Stimulated activated CD8-positive, alpha-beta memory T cell treated with anti-CD3 and anti-CD28 coated beads, Interleukin-7, amount 100 ng/mL, for 24 hours (primary cell): ENCODE results near the gene HSPA12A.

Experiments
- DNase-seq: peaks from one replicate; pipeline ENCODE4 v3.0.0-alpha.2; 2020; ENCODE audit warnings: low read depth

The HSPA12A gene

GRCh38 chr10:116689744-116690143 is 52.6 kb downstream of the HSPA12A start:
- no peak for DNase-seq

- DNase-seq: no peak
These were observed 53.4 kb downstream of the HSPA12A start for GRCh38 chr10:116688741-116689495.

DNA sequence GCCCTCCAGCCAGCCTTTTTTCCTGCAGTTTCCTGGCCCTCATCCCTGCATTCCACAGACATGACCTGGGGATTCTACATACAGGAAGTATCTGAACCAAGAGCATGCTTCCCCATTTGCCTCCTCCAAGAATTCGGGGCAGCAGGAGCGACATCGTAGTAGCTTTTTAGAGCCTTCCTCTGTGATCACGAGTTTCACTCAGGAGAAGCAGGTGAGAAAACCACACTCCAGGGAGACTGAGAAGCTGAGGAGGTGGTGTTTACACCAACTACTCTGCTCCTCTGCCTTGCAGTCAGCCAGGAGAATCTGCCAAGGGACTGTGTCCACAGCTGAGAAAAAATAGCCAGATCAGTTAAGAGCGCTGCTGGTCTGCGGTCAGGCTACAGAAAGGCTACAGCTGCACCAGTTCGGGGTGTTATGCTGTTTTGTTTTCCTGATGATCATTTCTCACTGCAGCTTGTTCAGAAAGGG is 54.1 kb downstream of the HSPA12A start:
- no peak for DNase-seq

- no peak for DNase-seq
These were observed 54.7 kb downstream of the HSPA12A start for GRCh38 chr10:116687633-116688032.

GRCh38 chr10:116686632-116687031 is 55.7 kb downstream of the HSPA12A start:
- DNase-seq: no peak

GRCh38 chr10:116685807-116686206 is 56.6 kb downstream of the HSPA12A start:
- no peak for DNase-seq

DNA sequence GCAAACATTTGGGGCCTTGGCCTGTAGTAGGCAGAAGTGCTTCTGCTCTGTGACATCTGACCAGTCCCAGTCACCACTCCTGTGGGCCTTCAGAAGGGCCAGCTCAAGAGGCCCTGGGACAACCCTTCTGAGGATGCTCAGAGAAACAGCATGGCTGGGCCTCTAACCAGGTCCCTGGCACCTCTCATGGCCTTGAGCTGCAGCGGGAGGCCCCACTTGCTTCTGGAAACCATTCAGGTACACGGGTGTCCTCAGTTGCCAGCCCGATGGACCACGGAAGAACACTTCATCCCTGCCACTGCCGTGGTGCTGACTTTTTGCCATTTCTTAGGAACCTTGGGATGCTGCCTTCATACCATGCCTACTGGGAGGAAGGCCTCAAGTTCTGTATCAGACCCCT is 57.6 kb downstream of the HSPA12A start:
- DNase-seq: no peak

DNA sequence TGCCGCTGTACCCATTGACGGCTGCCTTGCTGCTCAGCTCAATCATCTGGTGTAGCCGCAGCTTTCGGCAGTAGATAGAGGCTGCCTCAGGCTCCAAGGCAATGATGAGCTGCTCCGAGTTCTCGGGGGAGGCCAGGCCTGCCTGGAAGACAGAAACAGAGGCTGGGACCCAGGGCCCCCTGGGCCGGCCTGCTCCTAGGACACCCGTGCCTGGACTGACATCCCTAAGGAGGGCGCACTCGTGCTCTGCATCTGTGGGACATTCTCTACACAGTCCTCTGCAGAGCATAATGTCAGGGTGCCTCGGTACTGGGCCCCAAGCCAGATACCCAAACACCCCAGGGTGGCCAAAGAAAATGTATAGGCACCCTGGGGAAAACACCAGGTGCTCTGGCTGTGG is 58.5 kb downstream of the HSPA12A start:
- no peak for DNase-seq

GRCh38 chr10:116683166-116683565 is 59.2 kb downstream of the HSPA12A start:
- no peak for DNase-seq

DNA sequence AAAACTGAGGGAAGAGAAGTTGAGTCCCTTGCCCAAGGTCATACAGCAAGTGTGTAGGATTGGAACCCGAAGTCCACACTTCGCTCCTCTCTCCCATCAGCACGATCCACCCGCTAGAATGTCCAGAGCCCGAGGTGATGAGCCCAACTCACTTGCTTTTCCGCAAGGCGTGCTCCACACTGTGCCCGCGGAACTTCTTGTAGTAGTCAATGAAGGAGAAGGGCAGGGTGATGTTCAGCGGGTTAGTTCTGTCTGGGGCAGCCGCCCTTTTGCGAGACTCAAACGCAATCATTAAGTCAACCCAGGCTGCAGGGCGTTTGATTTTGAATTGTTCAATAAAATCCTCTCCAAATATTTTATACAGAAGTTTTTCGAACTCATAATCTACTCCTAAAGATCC is 63.0 kb downstream of the HSPA12A start:
- no peak for DNase-seq

DNA sequence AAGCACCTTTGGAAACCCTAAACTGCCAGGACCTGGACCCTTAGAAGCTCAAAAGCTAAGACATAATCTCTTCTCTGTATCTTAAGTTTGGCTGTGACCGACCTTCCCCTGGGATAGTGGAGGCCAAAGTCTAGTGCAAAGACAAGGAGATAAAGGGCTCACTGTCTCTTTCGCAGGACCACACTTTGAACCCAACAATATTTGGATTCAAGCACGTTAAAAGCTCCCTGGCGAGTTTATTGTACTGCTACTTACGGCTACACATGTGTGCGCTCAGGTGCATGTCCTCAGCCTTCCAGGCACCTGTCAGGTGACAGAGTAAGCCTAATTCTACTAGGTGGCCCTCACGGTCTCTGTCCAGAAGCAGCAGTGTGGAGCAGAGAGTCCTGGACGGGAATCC is 65.7 kb downstream of the HSPA12A start:
- no peak for DNase-seq

DNA sequence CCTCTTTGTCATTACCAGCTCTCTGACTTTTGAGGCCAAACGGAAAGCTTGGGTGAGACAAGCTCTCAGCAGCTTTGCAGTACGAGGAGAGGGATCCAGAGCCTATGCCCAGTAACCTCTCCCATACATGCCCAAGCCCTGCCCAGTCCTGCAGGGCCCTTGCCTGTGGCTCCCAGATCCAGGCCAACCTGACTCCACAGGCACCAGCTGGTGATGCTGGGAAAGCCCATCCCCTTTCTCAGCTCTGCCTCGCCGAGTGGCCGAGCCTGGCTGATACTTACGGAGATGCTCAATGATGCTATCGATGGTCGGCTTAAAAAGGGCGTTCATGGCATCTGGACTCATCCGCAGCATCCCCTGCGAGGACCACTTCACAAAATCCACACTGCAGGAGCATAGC is 66.2 kb downstream of the HSPA12A start:
- no peak for DNase-seq

GRCh38 chr10:116674901-116675423 is 67.4 kb downstream of the HSPA12A start:
- no peak for DNase-seq

GRCh38 chr10:116673866-116674265 is 68.5 kb downstream of the HSPA12A start:
- no peak for DNase-seq

- no peak for DNase-seq
These were observed 69.5 kb downstream of the HSPA12A start for GRCh38 chr10:116672891-116673290.

DNA sequence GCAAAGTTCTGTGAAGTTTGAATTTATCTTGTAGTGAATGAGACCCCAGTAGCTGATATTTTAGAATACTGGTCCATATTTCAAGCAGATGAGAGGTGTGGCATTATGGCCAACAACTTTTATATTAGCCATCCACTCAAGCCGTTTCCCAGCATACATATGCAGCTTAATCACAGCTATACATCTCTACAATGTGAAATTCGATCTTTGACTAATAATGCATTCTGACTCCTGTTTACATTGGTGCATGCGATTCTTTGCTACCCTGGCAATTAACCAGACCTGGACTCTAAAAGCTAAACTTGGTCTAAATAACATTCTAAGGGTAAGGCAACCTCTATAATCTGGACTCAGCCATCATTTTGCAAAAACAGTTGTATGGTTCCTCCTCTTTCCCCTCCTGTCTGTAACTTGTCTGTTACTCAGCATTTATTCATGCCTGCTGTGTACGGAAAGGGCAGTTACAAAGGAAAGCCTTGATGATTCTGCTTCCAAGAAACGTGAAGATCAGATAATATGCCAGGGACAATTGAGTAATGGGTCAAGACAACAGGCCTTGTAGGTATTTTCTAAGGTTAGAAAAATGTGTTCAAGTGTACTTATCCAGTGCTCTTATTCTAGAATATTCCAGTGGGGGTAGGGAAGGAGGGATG is 71.0 kb downstream of the HSPA12A start:
- no peak for DNase-seq

- DNase-seq: no peak
These were observed 71.7 kb downstream of the HSPA12A start for GRCh38 chr10:116670706-116671105.

DNA sequence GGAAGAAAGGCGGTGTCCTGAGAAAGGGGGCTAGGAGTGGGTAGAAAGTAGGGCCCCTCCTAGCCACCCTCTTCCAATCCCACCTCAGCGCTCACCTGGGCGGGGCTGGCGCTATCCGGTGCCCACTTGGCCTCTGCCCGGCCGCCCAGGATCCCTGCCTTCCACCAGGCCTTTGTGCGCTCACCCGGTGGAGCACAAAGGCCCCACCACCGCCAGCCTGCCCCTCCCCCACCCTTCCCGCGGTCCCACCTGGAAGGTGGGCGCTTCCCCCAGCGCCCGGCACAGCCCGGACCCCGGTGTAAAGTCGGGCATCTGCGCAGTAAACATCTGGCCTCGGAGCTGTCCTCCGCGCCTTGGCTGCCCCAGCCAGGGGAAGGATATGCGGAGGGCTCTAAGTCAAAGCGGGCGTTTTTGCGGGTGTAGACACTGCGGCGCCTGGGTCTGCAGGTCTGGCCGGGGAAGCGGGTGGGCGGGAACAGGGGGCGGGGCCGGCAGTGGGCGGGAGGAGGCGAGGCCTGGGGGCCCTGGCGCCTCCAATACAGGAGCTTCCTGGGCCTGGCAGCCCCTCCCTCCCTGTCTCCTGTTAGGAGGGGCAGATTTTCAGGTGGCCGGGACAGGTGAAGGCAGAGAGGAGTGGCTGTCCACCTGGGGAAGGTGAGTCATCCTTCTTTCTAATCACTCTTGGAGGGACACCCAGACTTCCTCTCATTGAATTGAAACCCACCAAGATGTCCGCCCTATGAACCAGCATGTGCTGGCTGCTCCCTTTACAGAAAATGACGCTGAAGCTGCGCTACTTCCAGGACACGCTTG is 72.3 kb downstream of the HSPA12A start:
- DNase-seq: no peak

- no peak for DNase-seq
These were observed 73.3 kb downstream of the HSPA12A start for GRCh38 chr10:116669080-116669479.

DNA sequence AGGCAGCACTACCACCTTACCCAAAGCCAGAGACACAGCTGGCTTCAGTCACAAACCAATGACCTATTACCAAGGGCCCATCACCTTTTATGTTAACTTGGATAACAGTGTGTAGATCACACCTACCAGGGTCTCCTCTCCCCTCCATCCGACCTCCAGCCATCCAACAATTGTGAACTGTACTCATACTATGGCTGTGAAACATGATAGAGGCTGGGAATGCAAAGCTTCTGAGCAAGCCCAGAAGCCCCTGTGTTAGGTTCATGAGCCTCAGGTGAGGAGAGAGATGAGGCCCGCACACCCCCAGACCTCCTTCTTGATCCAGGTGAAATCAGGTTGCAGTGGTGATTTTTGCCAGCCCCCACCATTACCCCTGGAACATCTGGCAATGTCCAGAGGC is 73.9 kb downstream of the HSPA12A start:
- no peak for DNase-seq

DNA sequence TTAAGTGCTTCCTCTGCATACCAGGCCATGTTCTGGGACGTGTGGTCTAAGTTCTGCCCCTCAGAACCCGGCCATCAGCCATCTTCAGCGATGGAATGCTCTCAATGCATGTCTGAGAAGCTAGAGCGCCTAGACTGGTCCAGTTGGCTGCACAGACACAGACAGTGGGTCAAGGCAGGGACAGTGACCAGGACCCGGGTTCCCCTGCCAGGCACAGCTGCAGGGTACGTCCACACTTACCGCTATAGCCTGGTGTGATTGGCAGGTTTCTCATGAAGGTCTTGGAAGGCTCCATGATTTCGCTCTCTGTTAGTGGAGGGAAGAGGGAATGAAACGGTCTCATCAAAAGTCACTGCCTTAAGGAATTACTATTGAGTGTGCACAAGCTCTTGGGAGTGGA is 74.3 kb downstream of the HSPA12A start:
- DNase-seq: no peak

DNA sequence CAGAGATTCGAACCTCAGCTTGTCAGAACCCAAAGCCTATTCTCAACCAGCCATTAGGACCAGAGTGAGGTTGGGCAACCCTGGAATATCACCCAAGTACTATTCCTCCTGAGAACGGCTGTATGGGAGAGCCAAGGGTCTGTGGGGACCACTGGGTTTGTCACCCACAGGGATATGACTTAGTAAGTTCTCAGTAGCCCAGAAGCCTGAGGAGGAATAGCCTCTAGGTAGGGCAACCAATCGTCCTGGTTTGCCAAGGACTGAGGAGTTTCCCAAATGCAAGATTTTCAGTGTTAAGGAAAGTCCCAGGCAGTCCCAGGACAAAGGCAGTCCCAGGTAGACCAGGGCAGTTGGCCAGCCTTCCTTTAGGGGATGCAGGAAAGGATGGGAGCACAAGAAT is 74.9 kb downstream of the HSPA12A start:
- no peak for DNase-seq
